GM12874 (cell line): ENCODE measurements around the gene RTN4.

Experiments
- TF ChIP-seq, protein P1 (sequence below): IDR thresholded peaks from 2 replicates; pipeline ENCODE4 v1.5.1; 2011; ENCODE audit warnings: low read depth, mild to moderate bottlenecking, control low read depth, low read length, moderate library complexity; ENCODE audit not compliant: insufficient read depth

RTN4 gene

DNA sequence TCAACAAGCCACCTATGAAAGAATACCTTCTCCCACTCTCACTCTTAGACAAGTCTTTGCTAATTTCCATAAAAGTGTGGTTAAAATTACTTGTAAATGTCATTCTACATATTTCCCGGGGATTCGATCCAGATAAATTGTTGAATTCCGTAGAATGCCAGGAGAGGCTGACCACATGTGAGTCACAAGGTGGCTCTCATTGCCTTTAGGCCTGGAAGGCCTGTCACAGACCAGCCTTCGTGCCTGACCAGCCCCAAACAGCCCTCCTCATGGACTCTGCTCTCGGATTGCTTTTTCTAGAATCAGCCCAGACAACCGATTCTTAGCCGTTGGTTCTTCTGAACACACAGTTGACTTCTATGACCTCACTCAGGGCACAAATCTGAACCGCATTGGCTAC is 86.0 kb downstream of the RTN4 start:
- TF ChIP-seq, protein P1, sequence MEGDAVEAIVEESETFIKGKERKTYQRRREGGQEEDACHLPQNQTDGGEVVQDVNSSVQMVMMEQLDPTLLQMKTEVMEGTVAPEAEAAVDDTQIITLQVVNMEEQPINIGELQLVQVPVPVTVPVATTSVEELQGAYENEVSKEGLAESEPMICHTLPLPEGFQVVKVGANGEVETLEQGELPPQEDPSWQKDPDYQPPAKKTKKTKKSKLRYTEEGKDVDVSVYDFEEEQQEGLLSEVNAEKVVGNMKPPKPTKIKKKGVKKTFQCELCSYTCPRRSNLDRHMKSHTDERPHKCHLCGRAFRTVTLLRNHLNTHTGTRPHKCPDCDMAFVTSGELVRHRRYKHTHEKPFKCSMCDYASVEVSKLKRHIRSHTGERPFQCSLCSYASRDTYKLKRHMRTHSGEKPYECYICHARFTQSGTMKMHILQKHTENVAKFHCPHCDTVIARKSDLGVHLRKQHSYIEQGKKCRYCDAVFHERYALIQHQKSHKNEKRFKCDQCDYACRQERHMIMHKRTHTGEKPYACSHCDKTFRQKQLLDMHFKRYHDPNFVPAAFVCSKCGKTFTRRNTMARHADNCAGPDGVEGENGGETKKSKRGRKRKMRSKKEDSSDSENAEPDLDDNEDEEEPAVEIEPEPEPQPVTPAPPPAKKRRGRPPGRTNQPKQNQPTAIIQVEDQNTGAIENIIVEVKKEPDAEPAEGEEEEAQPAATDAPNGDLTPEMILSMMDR = no peak

DNA sequence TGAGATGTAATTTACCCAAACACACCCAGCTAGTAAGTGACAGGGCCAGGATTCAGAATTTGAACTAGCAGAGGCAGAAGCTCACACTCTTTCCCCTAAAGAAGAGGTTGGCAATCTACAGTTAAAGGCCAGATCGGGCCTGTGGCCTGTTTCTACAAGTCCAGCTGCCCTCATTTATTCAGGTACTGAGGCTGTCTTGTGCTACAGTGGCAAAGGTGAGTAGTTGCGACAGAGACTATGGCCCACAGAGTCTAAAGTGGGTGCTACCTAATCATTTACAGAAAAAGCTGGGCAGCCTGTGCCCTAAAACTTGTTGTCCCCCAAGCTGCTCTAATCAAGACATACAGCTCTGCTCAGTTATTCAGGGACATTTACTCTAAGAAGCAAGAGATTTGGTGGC is 86.8 kb downstream of the RTN4 start:
- TF ChIP-seq, protein P1 = no peak

DNA sequence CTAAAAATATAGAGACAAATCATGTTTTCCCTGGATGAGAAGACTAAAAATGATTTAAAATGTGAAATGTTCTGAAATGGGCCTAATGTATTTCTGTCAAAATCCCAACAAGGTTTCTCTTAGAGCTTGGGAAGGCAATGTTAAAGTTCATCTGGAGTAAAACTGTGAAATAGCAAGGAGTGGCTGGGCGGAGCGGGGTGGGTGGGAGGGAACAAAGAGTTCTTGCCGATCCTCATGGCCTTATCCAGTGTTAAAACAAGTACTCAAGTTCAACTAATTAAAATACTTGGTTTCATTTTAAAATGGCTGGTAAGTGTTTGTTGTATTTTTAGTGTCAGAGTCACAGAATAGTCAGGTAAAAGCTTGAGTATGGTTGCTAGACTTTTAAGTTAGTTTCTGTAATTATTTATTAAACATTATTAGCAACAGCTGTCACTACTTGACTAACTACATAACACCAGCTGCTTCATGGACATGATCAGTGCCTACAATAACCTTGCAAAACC is 87.3 kb downstream of the RTN4 start:
- TF ChIP-seq, protein P1 = no peak

DNA sequence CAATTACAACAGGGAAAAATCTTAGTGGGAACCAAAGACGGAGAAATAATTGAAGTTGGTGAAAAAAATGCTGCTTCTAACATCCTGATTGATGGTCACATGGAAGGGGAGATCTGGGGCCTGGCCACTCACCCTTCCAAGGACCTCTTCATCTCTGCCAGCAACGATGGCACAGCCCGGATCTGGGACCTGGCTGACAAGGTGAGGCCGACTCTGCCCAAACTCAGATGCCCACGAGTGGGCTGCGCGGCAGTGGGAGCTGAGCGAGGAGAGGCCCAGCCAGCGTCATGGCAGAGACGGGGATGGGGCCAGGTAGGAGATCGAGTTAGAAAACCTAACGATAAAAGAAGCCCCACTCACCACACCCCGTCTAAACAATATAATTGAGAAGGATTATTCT is 87.7 kb downstream of the RTN4 start:
- TF ChIP-seq, protein P1 = no peak

- TF ChIP-seq, protein P1 = no peak
Measured at GRCh38 chr2:54960164-54960563, 90.1 kb downstream of the RTN4 start.

- TF ChIP-seq, protein P1 = no peak
Measured at GRCh38 chr2:54958717-54959371, 91.4 kb downstream of the RTN4 start.

DNA sequence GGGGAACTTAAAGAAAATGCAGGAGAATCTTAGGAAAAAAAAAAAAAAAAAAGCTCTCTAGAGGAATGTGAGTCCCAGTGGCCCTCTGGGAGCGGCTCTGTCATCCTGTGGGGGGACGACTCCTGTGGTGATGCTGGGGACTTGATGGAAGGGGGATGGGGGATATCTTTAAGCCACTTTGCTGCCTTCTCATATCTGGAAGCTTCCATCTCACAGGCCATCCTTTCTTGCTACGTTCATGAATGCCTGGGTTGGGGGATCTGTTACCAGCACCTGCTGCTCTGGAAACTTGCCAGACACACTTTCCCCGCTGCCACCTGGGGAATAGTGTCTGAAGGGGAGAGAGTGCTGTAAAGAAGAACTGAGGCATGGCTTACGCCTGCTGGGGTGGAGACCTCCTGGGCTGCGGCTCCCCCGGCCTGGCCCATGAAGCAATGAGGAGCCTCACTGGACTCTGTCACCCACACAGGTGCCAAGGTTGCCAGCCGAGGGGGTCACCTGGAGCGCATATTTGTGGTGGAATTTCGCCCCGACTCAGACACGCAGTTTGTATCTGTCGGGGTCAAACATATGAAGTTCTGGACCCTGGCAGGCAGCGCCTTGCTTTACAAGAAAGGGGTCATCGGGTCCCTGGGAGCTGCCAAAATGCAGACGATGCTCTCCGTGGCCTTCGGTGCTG is 92.8 kb downstream of the RTN4 start:
- TF ChIP-seq, protein P1 = no peak
